ENCODE results near the gene CCR2.

GRCh38 chr3:46393011-46393410, 39.1 kb downstream of the CCR2 start:
- TF ChIP-seq CTCF (conservative IDR thresholded peaks at IDR 0.05; ENCODE audit: low read depth in 2 of 2) (no peak), EZH2 (IDR thresholded peaks at IDR 0.05; ENCODE audit: low read depth, unreplicated experiment) (no peak), EZH2phosphoT487 (IDR thresholded peaks at IDR 0.05; ENCODE audit: unreplicated experiment) (no peak), ZNF114 (CRISPR knock-in tag; IDR thresholded peaks at IDR 0.05) (no peak), REST (IDR thresholded peaks at IDR 0.05; ENCODE audit: unreplicated experiment) (no peak)

All from GM23338 (cell line).